Liver (tissue), 9 donors: ENCODE data around the gene LYRM4. TPM values are rescaled to one million over a fixed set of nuclear protein-coding genes. Genes with fewer than 3 reads are reported as not detected.
A peak's percentile ranks its signal among the peaks of the same experiment; 100 is the strongest.

Experiments used
- DNase-seq: peaks from one replicate; pipeline ENCODE4 v3.0.0-alpha.2; 2017; ENCODE audit warnings: low spot score
- H3K27ac ChIP-seq, 2 donors: one replicate each; pipeline ENCODE4 v1.7.0; 2013; ENCODE audit warnings: inconsistent platforms in 2 of 2, low read length in 2 of 2, control low read depth in 1 of 2, low read depth in 1 of 2, mild to moderate bottlenecking in 1 of 2
- H3K27me3 ChIP-seq, 4 donors: one replicate each; pipeline versions ENCODE4 v1.6.1 to v1.7.0; 2013; ENCODE audit warnings: low read length in 3 of 4, inconsistent platforms in 1 of 4, mild to moderate bottlenecking in 1 of 4, moderate library complexity in 1 of 4; ENCODE audit not compliant: control insufficient read depth in 4 of 4, insufficient read depth in 4 of 4
- H3K36me3 ChIP-seq, 4 donors: one replicate each; pipeline versions ENCODE4 v1.6.1 to v1.7.0; 2013; ENCODE audit warnings: low read length in 3 of 4, mild to moderate bottlenecking in 3 of 4, low read depth in 1 of 4, moderate library complexity in 1 of 4; ENCODE audit not compliant: control insufficient read depth in 4 of 4, insufficient read depth in 3 of 4
- H3K4me1 ChIP-seq, 4 donors: one replicate each; pipeline versions ENCODE4 v1.6.1 to v1.7.0; 2013; ENCODE audit warnings: low read length in 3 of 4, mild to moderate bottlenecking in 3 of 4, moderate library complexity in 1 of 4; ENCODE audit not compliant: control insufficient read depth in 4 of 4, insufficient read depth in 4 of 4
- H3K4me3 ChIP-seq, 3 donors: one replicate each; pipeline versions ENCODE4 v1.6.1 to v1.7.0; 2013; ENCODE audit warnings: low read length in 3 of 3, control low read depth in 1 of 3, low read depth in 1 of 3, mild to moderate bottlenecking in 1 of 3
- H3K9ac ChIP-seq, 2 donors: one replicate each; pipeline ENCODE4 v1.7.0; 2013; ENCODE audit warnings: low read length in 2 of 2, mild to moderate bottlenecking in 2 of 2, moderate library complexity in 2 of 2, control low read depth in 1 of 2, low read depth in 1 of 2
- H3K9me3 ChIP-seq, 4 donors: one replicate each; pipeline versions ENCODE4 v1.6.1 to v1.7.0; 2013; ENCODE audit warnings: low read length in 3 of 4; ENCODE audit not compliant: control insufficient read depth in 4 of 4
- EGR1 ChIP-seq, 2 donors: IDR thresholded peaks; 2 replicates each; pipeline ENCODE4 v1.6.1; 2016 to 2018; ENCODE audit warnings: antibody characterized with exemption in 2 of 2, low read depth in 2 of 2
- FOXA1 ChIP-seq: IDR thresholded peaks from 2 replicates; pipeline ENCODE4 v1.6.1; 2016; ENCODE audit warnings: antibody characterized with exemption
- FOXA2 ChIP-seq: IDR thresholded peaks from 2 replicates; pipeline ENCODE4 v1.6.1; 2016; ENCODE audit warnings: antibody characterized with exemption
- GABPA ChIP-seq, 2 donors: IDR thresholded peaks in 1 of 2; conservative IDR thresholded peaks in 1 of 2; 2 replicates each; pipeline ENCODE4 v1.6.1; 2016; ENCODE audit warnings: antibody characterized with exemption in 2 of 2, mild to moderate bottlenecking in 1 of 2, moderate library complexity in 1 of 2
- HNF4A ChIP-seq, 2 donors: conservative IDR thresholded peaks; 2 replicates each; pipeline ENCODE4 v1.6.1; 2016; ENCODE audit warnings: antibody characterized with exemption in 2 of 2, mild to moderate bottlenecking in 2 of 2
- HNF4G ChIP-seq: IDR thresholded peaks from 2 replicates; pipeline ENCODE4 v1.6.1; 2016; ENCODE audit warnings: antibody characterized with exemption
- NR2F2 ChIP-seq: IDR thresholded peaks from 2 replicates; pipeline ENCODE4 v1.6.1; 2016; ENCODE audit warnings: antibody characterized with exemption
- RAD21 ChIP-seq, 2 donors: IDR thresholded peaks; 2 replicates each; pipeline ENCODE4 v1.6.1; 2016; ENCODE audit warnings: antibody characterized with exemption in 2 of 2, mild to moderate bottlenecking in 2 of 2
- RXRA ChIP-seq, 2 donors: IDR thresholded peaks; 2 replicates each; pipeline ENCODE4 v1.6.1; 2017 to 2018; ENCODE audit warnings: antibody characterized with exemption in 2 of 2, mild to moderate bottlenecking in 1 of 2
- TAF1 ChIP-seq: conservative IDR thresholded peaks from 2 replicates; pipeline ENCODE4 v1.6.1; 2016; ENCODE audit warnings: antibody characterized with exemption, mild to moderate bottlenecking
- YY1 ChIP-seq: IDR thresholded peaks from 2 replicates; pipeline ENCODE4 v1.6.1; 2016; ENCODE audit warnings: antibody characterized with exemption, mild to moderate bottlenecking
- WGBS: extraction: QIAGEN DNeasy Blood & Tissue Kit; methylation state at CpG from one replicate; pipeline ENCODE4 v1.1.7; 2013; 5-methylcytosine and 5-hydroxymethylcytosine counted together
- polyA plus RNA-seq, 2 donors: library from polyadenylated mRNA; stranded (reverse) in 1 of 2; unstranded in 1 of 2; fragments of 200-250 nt in 1 of 2; fragments of >200 nt in 1 of 2; fragmentation: Nextera tagmentation in 1 of 2; extraction: Ambion mirVana in 1 of 2; gene quantifications; one replicate each; pipeline versions ENCODE4 v1.2.1 to v1.2.3, GENCODE V29; 2013 to 2015
- total RNA-seq, 2 donors: library from RNA; depleted of rRNA; stranded (reverse); fragments of >200 nt; gene quantifications; one replicate each; pipeline ENCODE4 v1.2.3, GENCODE V29; 2014
- TF ChIP-seq, protein P1 (sequence below): IDR thresholded peaks from 2 replicates; pipeline ENCODE4 v1.6.1; 2016; ENCODE audit warnings: antibody characterized with exemption, mild to moderate bottlenecking
- TF ChIP-seq, protein P2 (sequence below): IDR thresholded peaks from 2 replicates; pipeline ENCODE4 v1.6.1; 2016; ENCODE audit warnings: antibody characterized with exemption
- TF ChIP-seq, protein P3 (sequence below): IDR thresholded peaks from 2 replicates; pipeline ENCODE4 v1.6.1; 2016; ENCODE audit warnings: antibody characterized with exemption
- TF ChIP-seq, protein P4 (sequence below): IDR thresholded peaks from 2 replicates; pipeline ENCODE4 v1.6.1; 2016; ENCODE audit warnings: antibody characterized with exemption
- donor health status: healthy.
- donor health status: healthy.
- donor health status: healthy.
- donor health status: healthy.
- donor health status: healthy.

LYRM4 gene
- total and polyA plus RNA-seq, 4 donors, result 4.4 to 13.1 (median 6.5) TPM

DNA sequence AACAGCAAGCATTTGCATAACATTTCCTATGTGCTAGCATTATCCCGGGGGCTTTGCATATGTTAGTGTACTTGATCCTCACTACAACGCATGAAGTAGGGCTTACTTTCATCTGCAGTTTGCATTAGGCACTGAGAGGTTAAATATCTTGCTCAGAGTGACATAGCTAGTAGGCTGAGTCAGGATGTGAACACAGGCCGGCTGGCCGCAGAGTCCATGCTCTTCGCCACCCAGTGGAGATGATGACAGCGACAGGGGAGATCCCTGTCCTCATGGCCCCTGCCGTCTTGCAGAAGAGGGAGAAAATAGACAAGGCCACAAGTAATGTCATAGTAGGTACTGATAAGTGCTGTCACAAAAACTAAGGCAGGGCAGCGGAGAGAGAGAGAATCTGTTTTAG lies 46.9 kb downstream of the LYRM4 start:
- no peak for DNase-seq
- TF ChIP-seq, protein P1, sequence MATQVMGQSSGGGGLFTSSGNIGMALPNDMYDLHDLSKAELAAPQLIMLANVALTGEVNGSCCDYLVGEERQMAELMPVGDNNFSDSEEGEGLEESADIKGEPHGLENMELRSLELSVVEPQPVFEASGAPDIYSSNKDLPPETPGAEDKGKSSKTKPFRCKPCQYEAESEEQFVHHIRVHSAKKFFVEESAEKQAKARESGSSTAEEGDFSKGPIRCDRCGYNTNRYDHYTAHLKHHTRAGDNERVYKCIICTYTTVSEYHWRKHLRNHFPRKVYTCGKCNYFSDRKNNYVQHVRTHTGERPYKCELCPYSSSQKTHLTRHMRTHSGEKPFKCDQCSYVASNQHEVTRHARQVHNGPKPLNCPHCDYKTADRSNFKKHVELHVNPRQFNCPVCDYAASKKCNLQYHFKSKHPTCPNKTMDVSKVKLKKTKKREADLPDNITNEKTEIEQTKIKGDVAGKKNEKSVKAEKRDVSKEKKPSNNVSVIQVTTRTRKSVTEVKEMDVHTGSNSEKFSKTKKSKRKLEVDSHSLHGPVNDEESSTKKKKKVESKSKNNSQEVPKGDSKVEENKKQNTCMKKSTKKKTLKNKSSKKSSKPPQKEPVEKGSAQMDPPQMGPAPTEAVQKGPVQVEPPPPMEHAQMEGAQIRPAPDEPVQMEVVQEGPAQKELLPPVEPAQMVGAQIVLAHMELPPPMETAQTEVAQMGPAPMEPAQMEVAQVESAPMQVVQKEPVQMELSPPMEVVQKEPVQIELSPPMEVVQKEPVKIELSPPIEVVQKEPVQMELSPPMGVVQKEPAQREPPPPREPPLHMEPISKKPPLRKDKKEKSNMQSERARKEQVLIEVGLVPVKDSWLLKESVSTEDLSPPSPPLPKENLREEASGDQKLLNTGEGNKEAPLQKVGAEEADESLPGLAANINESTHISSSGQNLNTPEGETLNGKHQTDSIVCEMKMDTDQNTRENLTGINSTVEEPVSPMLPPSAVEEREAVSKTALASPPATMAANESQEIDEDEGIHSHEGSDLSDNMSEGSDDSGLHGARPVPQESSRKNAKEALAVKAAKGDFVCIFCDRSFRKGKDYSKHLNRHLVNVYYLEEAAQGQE, result no peak
- TF ChIP-seq RAD21 (IDR thresholded peaks at IDR 0.05), result peak; percentile 13 to 43
- Histone ChIP-seq H3K9me3 (no peaks in the 10 kb centered on the region), H3K9ac (no peak overlapping the region), H3K36me3 (peaks cover 0 to 4% (median 0%) of the 10 kb centered on the region in 4 donors), H3K4me3 (no peak overlapping the region), H3K27me3 (no peaks in the 10 kb centered on the region), H3K4me1 (no peaks in the 10 kb centered on the region), H3K27ac (no peak overlapping the region)
- WGBS, result 89% methylated on average over 8 of the region's 8 CpGs

DNA sequence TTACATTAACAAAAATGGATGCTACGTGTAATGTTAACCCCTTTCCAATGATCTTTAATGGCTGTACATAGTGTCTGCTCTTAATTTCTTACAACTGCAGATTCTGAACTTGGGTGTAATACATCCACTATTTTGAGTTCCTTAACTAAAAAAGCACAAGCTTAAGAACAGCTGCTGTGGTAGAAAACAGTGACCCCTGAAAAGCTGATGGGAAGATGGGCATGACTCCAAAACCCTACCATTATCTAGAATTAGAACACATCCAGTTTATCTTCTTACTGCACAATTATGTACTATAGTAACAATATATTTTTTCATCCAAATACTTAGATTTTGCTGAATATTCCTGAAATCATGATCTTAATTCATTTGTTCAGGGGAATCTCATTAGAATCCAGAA lies 49.3 kb downstream of the LYRM4 start:
- no peak overlapping the region for H3K27ac ChIP-seq
- H3K9me3 ChIP-seq, result no peaks in the 10 kb centered on the region
- 97% methylated on average over 1 of the region's 1 CpG for WGBS
- H3K4me1 ChIP-seq, result peaks cover 0 to 2% (median under 1%) of the 10 kb centered on the region in 4 donors
- TF ChIP-seq HNF4A (conservative IDR thresholded peaks at IDR 0.05), result no peak
- TF ChIP-seq, protein P1, result no peak
- no peak for TF ChIP-seq EGR1 (IDR thresholded peaks at IDR 0.05; ENCODE audit: low read depth in 2 of 2)
- TF ChIP-seq, protein P2, sequence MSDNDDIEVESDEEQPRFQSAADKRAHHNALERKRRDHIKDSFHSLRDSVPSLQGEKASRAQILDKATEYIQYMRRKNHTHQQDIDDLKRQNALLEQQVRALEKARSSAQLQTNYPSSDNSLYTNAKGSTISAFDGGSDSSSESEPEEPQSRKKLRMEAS, result no peak
- TF ChIP-seq TAF1, result no peak
- TF ChIP-seq NR2F2, result no peak
- TF ChIP-seq FOXA1, result no peak
- no peak for TF ChIP-seq GABPA (IDR thresholded peaks at IDR 0.05 in 1 of 2, conservative IDR thresholded peaks at IDR 0.05 in 1 of 2)
- no peak for TF ChIP-seq FOXA2
- TF ChIP-seq, protein P3, sequence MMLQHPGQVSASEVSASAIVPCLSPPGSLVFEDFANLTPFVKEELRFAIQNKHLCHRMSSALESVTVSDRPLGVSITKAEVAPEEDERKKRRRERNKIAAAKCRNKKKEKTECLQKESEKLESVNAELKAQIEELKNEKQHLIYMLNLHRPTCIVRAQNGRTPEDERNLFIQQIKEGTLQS, result no peak
- no peak for TF ChIP-seq RAD21 (IDR thresholded peaks at IDR 0.05)
- TF ChIP-seq YY1, result no peak
- TF ChIP-seq HNF4G, result no peak
- TF ChIP-seq RXRA (IDR thresholded peaks at IDR 0.05), result no peak
- TF ChIP-seq, protein P4, sequence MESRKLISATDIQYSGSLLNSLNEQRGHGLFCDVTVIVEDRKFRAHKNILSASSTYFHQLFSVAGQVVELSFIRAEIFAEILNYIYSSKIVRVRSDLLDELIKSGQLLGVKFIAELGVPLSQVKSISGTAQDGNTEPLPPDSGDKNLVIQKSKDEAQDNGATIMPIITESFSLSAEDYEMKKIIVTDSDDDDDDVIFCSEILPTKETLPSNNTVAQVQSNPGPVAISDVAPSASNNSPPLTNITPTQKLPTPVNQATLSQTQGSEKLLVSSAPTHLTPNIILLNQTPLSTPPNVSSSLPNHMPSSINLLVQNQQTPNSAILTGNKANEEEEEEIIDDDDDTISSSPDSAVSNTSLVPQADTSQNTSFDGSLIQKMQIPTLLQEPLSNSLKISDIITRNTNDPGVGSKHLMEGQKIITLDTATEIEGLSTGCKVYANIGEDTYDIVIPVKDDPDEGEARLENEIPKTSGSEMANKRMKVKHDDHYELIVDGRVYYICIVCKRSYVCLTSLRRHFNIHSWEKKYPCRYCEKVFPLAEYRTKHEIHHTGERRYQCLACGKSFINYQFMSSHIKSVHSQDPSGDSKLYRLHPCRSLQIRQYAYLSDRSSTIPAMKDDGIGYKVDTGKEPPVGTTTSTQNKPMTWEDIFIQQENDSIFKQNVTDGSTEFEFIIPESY, result no peak
- no peak for DNase-seq
- H3K4me3 ChIP-seq, result no peak overlapping the region
- H3K27me3 ChIP-seq, result no peaks in the 10 kb centered on the region
- H3K36me3 ChIP-seq, result peaks cover 0 to 4% (median 0%) of the 10 kb centered on the region in 4 donors
- H3K9ac ChIP-seq, result no peak overlapping the region
